Right atrium auricular region (tissue), 2 donors: ENCODE results near the gene MYL6. TPM values are rescaled to one million over a fixed set of nuclear protein-coding genes. Genes with fewer than 3 reads are reported as not detected.

Experiments used
- DNase-seq: peaks from one replicate; pipeline ENCODE4 v3.0.0-alpha.2; 2019; ENCODE audit warnings: low spot score
- H3K27ac ChIP-seq, 2 donors: fragments of 200-600 bp; sonication (generic); 1 replicate in 1 of 2; 2 replicates in 1 of 2; pipeline ENCODE4 v1.5.1; 2016 to 2019
- H3K27me3 ChIP-seq, 2 donors: fragments of 200-600 bp; sonication (generic); one replicate each; pipeline versions ENCODE4 v1.5.1 to v1.6.0; 2017 to 2019
- H3K36me3 ChIP-seq: fragments of 200-600 bp; sonication (generic); one replicate; pipeline ENCODE4 v1.5.1; 2016
- H3K4me1 ChIP-seq, 2 donors: fragments of 200-600 bp; sonication (generic); one replicate each; pipeline versions ENCODE4 v1.5.1 to v1.6.0; 2017 to 2019
- H3K4me3 ChIP-seq, 2 donors: fragments of 200-600 bp; sonication (generic); 1 replicate in 1 of 2; 2 replicates in 1 of 2; pipeline ENCODE4 v1.5.1; 2017 to 2019; ENCODE audit warnings: mild to moderate bottlenecking in 1 of 2, moderate library complexity in 1 of 2
- H3K9me3 ChIP-seq, 2 donors: fragments of 200-600 bp; sonication (generic); one replicate each; pipeline ENCODE4 v1.5.1; 2019
- total RNA-seq, 2 donors: library from RNA; depleted of rRNA; stranded (reverse); fragments of >200 nt; gene quantifications; one replicate each; pipeline ENCODE4 v1.1.0, GENCODE V29; 2016
- TF ChIP-seq, protein P1 (sequence below), 2 donors: fragments of 200-600 bp; sonication (generic); IDR thresholded peaks; one replicate each; pipeline ENCODE4 v1.5.1; 2019; ENCODE audit warnings: antibody characterized with exemption in 2 of 2

The MYL6 gene
- total RNA-seq, 2 donors from 2014 or later = 567 to 1,179 TPM

- Histone ChIP-seq H3K4me1 (peaks cover 0 to 40% of the 10 kb centered on the region in 2 donors), H3K4me3 (peak overlapping the region; percentile 67 to 77), H3K27ac (peak overlapping the region; percentile 90), H3K27me3 (no peaks in the 10 kb centered on the region), H3K9me3 (no peaks in the 10 kb centered on the region), H3K36me3 (peaks cover 25% of the 10 kb centered on the region)
- no peak for DNase-seq
- TF ChIP-seq, protein P1, sequence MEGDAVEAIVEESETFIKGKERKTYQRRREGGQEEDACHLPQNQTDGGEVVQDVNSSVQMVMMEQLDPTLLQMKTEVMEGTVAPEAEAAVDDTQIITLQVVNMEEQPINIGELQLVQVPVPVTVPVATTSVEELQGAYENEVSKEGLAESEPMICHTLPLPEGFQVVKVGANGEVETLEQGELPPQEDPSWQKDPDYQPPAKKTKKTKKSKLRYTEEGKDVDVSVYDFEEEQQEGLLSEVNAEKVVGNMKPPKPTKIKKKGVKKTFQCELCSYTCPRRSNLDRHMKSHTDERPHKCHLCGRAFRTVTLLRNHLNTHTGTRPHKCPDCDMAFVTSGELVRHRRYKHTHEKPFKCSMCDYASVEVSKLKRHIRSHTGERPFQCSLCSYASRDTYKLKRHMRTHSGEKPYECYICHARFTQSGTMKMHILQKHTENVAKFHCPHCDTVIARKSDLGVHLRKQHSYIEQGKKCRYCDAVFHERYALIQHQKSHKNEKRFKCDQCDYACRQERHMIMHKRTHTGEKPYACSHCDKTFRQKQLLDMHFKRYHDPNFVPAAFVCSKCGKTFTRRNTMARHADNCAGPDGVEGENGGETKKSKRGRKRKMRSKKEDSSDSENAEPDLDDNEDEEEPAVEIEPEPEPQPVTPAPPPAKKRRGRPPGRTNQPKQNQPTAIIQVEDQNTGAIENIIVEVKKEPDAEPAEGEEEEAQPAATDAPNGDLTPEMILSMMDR (IDR thresholded peaks at IDR 0.05) = no peak
Measured at GRCh38 chr12:56128670-56129205, 29.4 kb upstream of the MYL6 start.

DNA sequence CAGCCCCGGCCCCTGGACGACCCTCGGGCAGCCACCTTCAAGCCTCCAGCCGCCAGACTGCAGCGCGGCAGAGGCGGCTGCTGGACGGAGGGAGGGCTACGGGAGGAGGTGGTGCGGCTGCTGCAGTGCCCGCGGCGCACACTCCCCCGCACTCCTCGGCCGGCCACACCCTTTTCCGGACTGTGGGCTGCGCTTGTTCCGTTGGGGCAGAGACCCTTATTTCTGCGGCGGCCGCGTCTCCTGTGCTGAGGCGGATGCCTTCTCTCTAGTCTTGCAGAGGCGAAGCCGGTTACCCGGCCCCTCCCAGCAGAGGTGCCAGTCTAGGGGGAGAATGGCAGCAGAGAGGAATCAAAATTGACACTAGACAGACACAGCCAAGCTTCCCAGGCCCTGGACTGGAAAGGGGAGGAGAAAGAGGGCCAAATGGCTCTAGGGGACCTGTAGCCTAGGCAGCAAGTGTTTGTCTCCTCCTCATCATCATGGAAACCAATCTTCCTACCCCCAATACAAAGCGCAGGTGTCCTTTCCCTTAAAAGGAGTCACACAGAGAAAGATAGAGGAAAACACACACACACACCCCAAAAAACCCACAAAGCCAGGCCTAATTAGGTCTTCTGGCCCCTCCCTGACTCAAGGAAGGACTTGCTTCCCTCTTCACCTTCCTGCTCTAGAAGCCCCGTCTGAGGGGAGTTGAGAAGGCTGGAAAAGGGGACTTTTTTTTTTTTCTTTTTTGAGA is 28.8 kb upstream of the MYL6 start:
- Histone ChIP-seq H3K9me3 (no peaks in the 10 kb centered on the region), H3K4me1 (peaks cover 0 to 40% of the 10 kb centered on the region in 2 donors), H3K27ac (peak overlapping the region; percentile 90), H3K27me3 (no peaks in the 10 kb centered on the region), H3K36me3 (peaks cover 31% of the 10 kb centered on the region), H3K4me3 (peak overlapping the region; percentile 67 to 77)
- TF ChIP-seq, protein P1 (IDR thresholded peaks at IDR 0.05) = no peak
- DNase-seq = peak; percentile 74

GRCh38 chr12:56129942-56130495 is 28.1 kb upstream of the MYL6 start:
- Histone ChIP-seq H3K9me3 (no peaks in the 10 kb centered on the region), H3K36me3 (peaks cover 37% of the 10 kb centered on the region), H3K4me1 (peaks cover 0 to 40% of the 10 kb centered on the region in 2 donors), H3K4me3 (peak overlapping the region; percentile 67 to 77), H3K27ac (peak overlapping the region; percentile 90), H3K27me3 (no peaks in the 10 kb centered on the region)
- no peak for DNase-seq
- TF ChIP-seq, protein P1 (IDR thresholded peaks at IDR 0.05) = no peak

GRCh38 chr12:56130876-56131275 is 27.3 kb upstream of the MYL6 start:
- Histone ChIP-seq H3K36me3 (peaks cover 40% of the 10 kb centered on the region), H3K27ac (no peak overlapping the region), H3K27me3 (no peaks in the 10 kb centered on the region), H3K4me3 (no peak overlapping the region), H3K9me3 (no peaks in the 10 kb centered on the region), H3K4me1 (peaks cover 0 to 36% of the 10 kb centered on the region in 2 donors)
- TF ChIP-seq, protein P1 (IDR thresholded peaks at IDR 0.05) = no peak
- DNase-seq = no peak

- DNase-seq = no peak
- H3K36me3 ChIP-seq = peaks cover 79% of the 10 kb centered on the region
- TF ChIP-seq, protein P1 (IDR thresholded peaks at IDR 0.05) = no peak
- no peak overlapping the region for H3K27ac ChIP-seq
- no peak overlapping the region for H3K4me3 ChIP-seq
- H3K4me1 ChIP-seq = peaks cover 0 to 6% of the 10 kb centered on the region in 2 donors
- no peaks in the 10 kb centered on the region for H3K27me3 ChIP-seq
- H3K9me3 ChIP-seq = no peaks in the 10 kb centered on the region
Measured at GRCh38 chr12:56134897-56135296, 23.3 kb upstream of the MYL6 start.
